K562 (cell line): ENCODE measurements around the gene NRAP. TPM values are rescaled to one million over a fixed set of nuclear protein-coding genes. Genes with fewer than 3 reads are reported as not detected.

Experiments
- ATAC-seq: fragments of 200-7000 bp; cut with Tn5 transposase; 3 replicates; pipeline ENCODE4 v1.9.1; 2020; ENCODE audit warnings: moderate library complexity
- BruUV-seq: library from RNA; stranded (reverse); fragments of 400-500 nt; replicated peaks from 2 replicates; lab custom pipeline; 2021; lab: Mats Ljungman, UMichigan
- CTCF ChIA-PET: fragments of 300-600 bp; formaldehyde crosslinking; extraction: SDS; loops from one replicate; lab custom pipeline; 2021; ENCODE audit warnings: low intra/inter-chr PET ratio; lab: Yijun Ruan, JAX
- POLR2A ChIA-PET: fragments of 300-600, 350-650 bp; sonication (Branson Sonifier 250); formaldehyde crosslinking; extraction: SDS; loops from one replicate; lab custom pipeline; 2021; ENCODE audit warnings: antibody characterized with exemption, inconsistent platforms; lab: Yijun Ruan, JAX
- DNase-seq, 4 experiments: peaks; one replicate each; pipeline versions ENCODE4 v3.0.0 to v3.0.0-alpha.2; 2011 to 2018; ENCODE audit warnings: low spot score in 3 of 4, mixed read lengths in 3 of 4; ENCODE audit errors: extremely low read depth in 1 of 4
- FAIRE-seq: peaks from 2 replicates; lab custom pipeline; 2011; peaks lifted over from hg19 to GRCh38; lab: Jason Lieb, UNC
- H2AFZ ChIP-seq: 2 replicates; pipeline ENCODE4 v1.6.0; 2011; ENCODE audit warnings: low read depth, low read length, control low read depth, inconsistent platforms
- H3K27ac ChIP-seq: fragments of 200-600 bp; 3 replicates; pipeline ENCODE4 v1.8.0; 2011; ENCODE audit warnings: low read depth, mild to moderate bottlenecking, control low read depth, inconsistent platforms, low read length, moderate library complexity, mixed read lengths; ENCODE audit errors: extremely low read depth
- H3K27me3 ChIP-seq, 2 experiments: fragments of 300-600 bp in 1 of 2; 2 replicates in 1 of 2; 3 replicates in 1 of 2; pipeline versions ENCODE4 v1.6.0 to v1.8.0; 2011; ENCODE audit warnings: inconsistent platforms in 2 of 2, low read length in 2 of 2, mild to moderate bottlenecking in 1 of 2, mixed read lengths in 1 of 2, moderate library complexity in 1 of 2; ENCODE audit not compliant: control insufficient read depth in 2 of 2, insufficient read depth in 2 of 2
- H3K36me3 ChIP-seq: fragments of 300-600 bp; 3 replicates; pipeline ENCODE4 v1.8.0; 2011; ENCODE audit warnings: mild to moderate bottlenecking, low read length, inconsistent platforms; ENCODE audit not compliant: control insufficient read depth, insufficient read depth
- H3K4me1 ChIP-seq, 2 experiments: fragments of 200-600 bp in 1 of 2; replicated peaks in 1 of 2; 2 replicates in 1 of 2; 3 replicates in 1 of 2; pipeline versions ENCODE4 v1.5.1 to v1.8.0; 2011; ENCODE audit warnings: inconsistent platforms in 2 of 2, low read length in 2 of 2, mild to moderate bottlenecking in 1 of 2, mixed read lengths in 1 of 2, moderate library complexity in 1 of 2; ENCODE audit not compliant: control insufficient read depth in 2 of 2, insufficient read depth in 2 of 2
- H3K4me2 ChIP-seq: 2 replicates; pipeline ENCODE4 v1.6.1; 2011; ENCODE audit warnings: low read length, control low read depth, inconsistent platforms, mixed read lengths; ENCODE audit not compliant: insufficient read depth
- H3K4me3 ChIP-seq: fragments of 200-600 bp; sonication (generic), shearing (Covaris generic); 2 replicates; pipeline ENCODE4 v1.5.1; 2016; ENCODE audit warnings: control low read depth, inconsistent platforms
- H3K79me2 ChIP-seq: fragments of 200-600 bp; 3 replicates; pipeline ENCODE4 v1.8.0; 2011; ENCODE audit warnings: low read length, inconsistent platforms; ENCODE audit not compliant: control insufficient read depth, insufficient read depth
- H3K9ac ChIP-seq, 2 experiments: 2 replicates each; pipeline versions ENCODE4 v1.6.0 to v1.6.1; 2011; ENCODE audit warnings: low read depth in 2 of 2, low read length in 2 of 2, control low read depth in 1 of 2, inconsistent platforms in 1 of 2, mild to moderate bottlenecking in 1 of 2, mixed read lengths in 1 of 2; ENCODE audit not compliant: insufficient read depth in 1 of 2
- H3K9me1 ChIP-seq: one replicate; pipeline ENCODE4 v1.6.0; 2011; ENCODE audit warnings: inconsistent platforms, mild to moderate bottlenecking, low read length, moderate library complexity; ENCODE audit not compliant: control insufficient read depth, insufficient read depth
- H3K9me3 ChIP-seq: replicated peaks from 2 replicates; pipeline ENCODE4 v1.5.1; 2011; ENCODE audit warnings: low read depth, low read length, inconsistent platforms; ENCODE audit not compliant: control insufficient read depth, insufficient read depth
- H4K20me1 ChIP-seq: replicated peaks from 2 replicates; pipeline ENCODE4 v1.6.1; 2011; ENCODE audit warnings: low read length, inconsistent platforms, mixed read lengths; ENCODE audit not compliant: control insufficient read depth, insufficient read depth
- ATF1 ChIP-seq, 2 experiments: fragments of 450-650 bp in 1 of 2; IDR thresholded peaks; 2 replicates each; pipeline ENCODE4 v1.6.1; 2016; ENCODE audit warnings: missing compliant biosample characterization in 1 of 2, missing genetic modification characterization in 1 of 2
- MECOM ChIP-seq: fragments of 250-450 bp; sonication (Bioruptor Pico); IDR thresholded peaks from 2 replicates; pipeline ENCODE4 v1.8.0; 2022; ENCODE audit warnings: inconsistent platforms
- NR2C1 ChIP-seq, 2 experiments: fragments of 450-650 bp; IDR thresholded peaks; 2 replicates each; pipeline ENCODE4 v1.6.1; 2017; ENCODE audit warnings: mild to moderate bottlenecking in 2 of 2, antibody characterized with exemption in 1 of 2, inconsistent platforms in 1 of 2, missing compliant biosample characterization in 1 of 2, missing genetic modification characterization in 1 of 2
- SIX5 ChIP-seq, 2 experiments: IDR thresholded peaks; 2 replicates each; pipeline ENCODE4 v1.6.1; 2011; ENCODE audit warnings: low read length in 2 of 2, borderline replicate concordance in 1 of 2, low read depth in 1 of 2, mild to moderate bottlenecking in 1 of 2, moderate library complexity in 1 of 2; ENCODE audit not compliant: insufficient read depth in 1 of 2
- TEAD1 ChIP-seq, 2 experiments: fragments of 450-650 bp in 1 of 2; sonication (generic) in 1 of 2; formaldehyde crosslinking; IDR thresholded peaks; 2 replicates each; pipeline versions ENCODE4 v1.4.0 to v1.8.0; 2020 to 2022; ENCODE audit warnings: mild to moderate bottlenecking in 2 of 2, missing genetic modification reagents in 1 of 2
- ZNF232 ChIP-seq: sonication (generic); formaldehyde crosslinking; IDR thresholded peaks from 2 replicates; pipeline ENCODE4 v1.8.0; 2022; ENCODE audit warnings: mild to moderate bottlenecking, missing genetic modification reagents
- WGBS: fragments of 100-300 bp; shearing (Covaris generic); methylation state at CpG from one replicate; pipeline ENCODE4 v1.1.6; 2016; ENCODE audit warnings: low coverage, mixed read lengths; ENCODE audit not compliant: insufficient coverage; ENCODE audit errors: missing lambda C conversion rate; 5-methylcytosine and 5-hydroxymethylcytosine counted together
- in situ Hi-C: fragments of 300-500 bp; cut with MboI; formaldehyde crosslinking; loops from 4 replicates; pipeline ENCODE4 v1.15.0; 2018; ENCODE audit warnings: inconsistent platforms, mixed read lengths
- intact Hi-C: fragments of 100-400 bp; cut with micrococcal nuclease; formaldehyde crosslinking; loops from 2 replicates; pipeline ENCODE4 v1.14.2; 2022
- polyA plus RNA-seq, 8 experiments: library from polyadenylated mRNA; depleted of rRNA in 4 of 8; stranded (reverse) in 5 of 8; unstranded in 3 of 8; fragments of >200 nt; fragmentation: Nextera tagmentation in 2 of 8; fragmentation: Illumina TruSeq in 1 of 8; extraction: Ambion mirVana in 2 of 8; extraction: Trizol in 1 of 8; gene quantifications; 2 replicates each; pipeline versions ENCODE4 v1.2.1 to v1.2.3, GENCODE V29; 2011 to 2014; ENCODE audit warnings: inconsistent platforms in 1 of 8, missing spikeins in 1 of 8
- total RNA-seq, 7 experiments: library from RNA; depleted of rRNA in 6 of 7; stranded (reverse); fragments of >200 nt in 6 of 7; fragmentation: Illumina TruSeq in 2 of 7; extraction: Trizol in 2 of 7; gene quantifications; 2 replicates each; pipeline versions ENCODE4 v1.2.1 to v1.2.3, GENCODE V29; 2011 to 2021; ENCODE audit warnings: low replicate concordance in 1 of 7
- TF ChIP-seq, protein P1 (sequence below): fragments of 250-450 bp; sonication (Bioruptor Pico); IDR thresholded peaks from 2 replicates; pipeline ENCODE4 v1.5.1; 2021; ENCODE audit warnings: mild to moderate bottlenecking
- TF ChIP-seq, protein P2 (sequence below): fragments of 450-650 bp; IDR thresholded peaks from 2 replicates; pipeline ENCODE4 v1.6.1; 2017; ENCODE audit warnings: antibody characterized with exemption, mild to moderate bottlenecking
- TF ChIP-seq, protein P3 (sequence below): fragments of 450-650 bp; IDR thresholded peaks from 2 replicates; pipeline ENCODE4 v1.6.1; 2016; ENCODE audit warnings: missing biosample characterization, missing genetic modification characterization

The NRAP gene
- total and polyA plus RNA-seq, 9 of the 15 experiments (the other 6 are each of a cell fraction or from before 2014, with no cell fraction given): not detected

DNA sequence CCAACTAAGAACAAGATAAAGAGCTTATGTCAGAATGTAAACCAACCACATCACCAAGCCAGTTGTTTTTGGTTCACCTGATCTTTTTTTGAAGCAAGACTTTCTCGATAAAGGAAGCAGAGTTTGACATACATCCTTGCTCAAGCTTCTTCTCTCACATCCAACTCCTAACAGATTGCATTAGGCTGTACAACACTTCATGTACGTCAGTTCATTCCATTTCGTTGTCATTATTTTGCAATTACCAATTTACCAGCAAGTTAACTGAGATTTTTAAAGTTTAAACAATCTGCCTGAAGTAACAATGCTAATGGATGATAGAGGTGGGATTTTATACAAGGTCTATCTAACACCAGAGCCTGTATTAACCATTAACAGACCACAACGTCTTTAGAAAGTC lies 41.0 kb downstream of the NRAP start:
- no peak overlapping the region for H3K4me3 ChIP-seq
- H3K9ac ChIP-seq: no peak overlapping the region
- no peak overlapping the region for H3K4me2 ChIP-seq
- no peak for FAIRE-seq
- 1% methylated on average over 4 of the region's 4 CpGs for WGBS
- intact Hi-C loops: no loop called here
- TF ChIP-seq, protein P1, sequence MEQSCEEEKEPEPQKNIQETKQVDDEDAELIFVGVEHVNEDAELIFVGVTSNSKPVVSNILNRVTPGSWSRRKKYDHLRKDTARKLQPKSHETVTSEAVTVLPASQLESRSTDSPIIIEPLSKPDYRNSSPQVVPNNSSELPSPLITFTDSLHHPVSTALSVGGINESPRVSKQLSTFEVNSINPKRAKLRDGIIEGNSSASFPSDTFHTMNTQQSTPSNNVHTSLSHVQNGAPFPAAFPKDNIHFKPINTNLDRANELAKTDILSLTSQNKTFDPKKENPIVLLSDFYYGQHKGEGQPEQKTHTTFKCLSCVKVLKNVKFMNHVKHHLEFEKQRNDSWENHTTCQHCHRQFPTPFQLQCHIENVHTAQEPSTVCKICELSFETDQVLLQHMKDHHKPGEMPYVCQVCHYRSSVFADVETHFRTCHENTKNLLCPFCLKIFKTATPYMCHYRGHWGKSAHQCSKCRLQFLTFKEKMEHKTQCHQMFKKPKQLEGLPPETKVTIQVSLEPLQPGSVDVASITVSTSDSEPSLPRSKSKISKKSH: no peak
- TF ChIP-seq ATF1 (CRISPR knock-in tag; IDR thresholded peaks at IDR 0.05) (no peak), ATF1 (tag; IDR thresholded peaks at IDR 0.05) (no peak), ZNF232 (CRISPR knock-in tag) (no peak), TEAD1 (CRISPR knock-in tag; IDR thresholded peaks at IDR 0.05) (no peak), SIX5 (IDR thresholded peaks at IDR 0.05; ENCODE audit: borderline replicate concordance in 1 of 2, insufficient read depth in 1 of 2, low read depth in 1 of 2, low read length in 2 of 2) (no peak), NR2C1 (IDR thresholded peaks at IDR 0.05) (no peak), NR2C1 (tag; IDR thresholded peaks at IDR 0.05) (no peak), MECOM (CRISPR knock-in tag) (no peak)
- TF ChIP-seq, protein P2, sequence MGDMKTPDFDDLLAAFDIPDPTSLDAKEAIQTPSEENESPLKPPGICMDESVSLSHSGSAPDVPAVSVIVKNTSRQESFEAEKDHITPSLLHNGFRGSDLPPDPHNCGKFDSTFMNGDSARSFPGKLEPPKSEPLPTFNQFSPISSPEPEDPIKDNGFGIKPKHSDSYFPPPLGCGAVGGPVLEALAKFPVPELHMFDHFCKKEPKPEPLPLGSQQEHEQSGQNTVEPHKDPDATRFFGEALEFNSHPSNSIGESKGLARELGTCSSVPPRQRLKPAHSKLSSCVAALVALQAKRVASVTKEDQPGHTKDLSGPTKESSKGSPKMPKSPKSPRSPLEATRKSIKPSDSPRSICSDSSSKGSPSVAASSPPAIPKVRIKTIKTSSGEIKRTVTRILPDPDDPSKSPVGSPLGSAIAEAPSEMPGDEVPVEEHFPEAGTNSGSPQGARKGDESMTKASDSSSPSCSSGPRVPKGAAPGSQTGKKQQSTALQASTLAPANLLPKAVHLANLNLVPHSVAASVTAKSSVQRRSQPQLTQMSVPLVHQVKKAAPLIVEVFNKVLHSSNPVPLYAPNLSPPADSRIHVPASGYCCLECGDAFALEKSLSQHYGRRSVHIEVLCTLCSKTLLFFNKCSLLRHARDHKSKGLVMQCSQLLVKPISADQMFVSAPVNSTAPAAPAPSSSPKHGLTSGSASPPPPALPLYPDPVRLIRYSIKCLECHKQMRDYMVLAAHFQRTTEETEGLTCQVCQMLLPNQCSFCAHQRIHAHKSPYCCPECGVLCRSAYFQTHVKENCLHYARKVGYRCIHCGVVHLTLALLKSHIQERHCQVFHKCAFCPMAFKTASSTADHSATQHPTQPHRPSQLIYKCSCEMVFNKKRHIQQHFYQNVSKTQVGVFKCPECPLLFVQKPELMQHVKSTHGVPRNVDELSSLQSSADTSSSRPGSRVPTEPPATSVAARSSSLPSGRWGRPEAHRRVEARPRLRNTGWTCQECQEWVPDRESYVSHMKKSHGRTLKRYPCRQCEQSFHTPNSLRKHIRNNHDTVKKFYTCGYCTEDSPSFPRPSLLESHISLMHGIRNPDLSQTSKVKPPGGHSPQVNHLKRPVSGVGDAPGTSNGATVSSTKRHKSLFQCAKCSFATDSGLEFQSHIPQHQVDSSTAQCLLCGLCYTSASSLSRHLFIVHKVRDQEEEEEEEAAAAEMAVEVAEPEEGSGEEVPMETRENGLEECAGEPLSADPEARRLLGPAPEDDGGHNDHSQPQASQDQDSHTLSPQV: no peak
- TF ChIP-seq, protein P3, sequence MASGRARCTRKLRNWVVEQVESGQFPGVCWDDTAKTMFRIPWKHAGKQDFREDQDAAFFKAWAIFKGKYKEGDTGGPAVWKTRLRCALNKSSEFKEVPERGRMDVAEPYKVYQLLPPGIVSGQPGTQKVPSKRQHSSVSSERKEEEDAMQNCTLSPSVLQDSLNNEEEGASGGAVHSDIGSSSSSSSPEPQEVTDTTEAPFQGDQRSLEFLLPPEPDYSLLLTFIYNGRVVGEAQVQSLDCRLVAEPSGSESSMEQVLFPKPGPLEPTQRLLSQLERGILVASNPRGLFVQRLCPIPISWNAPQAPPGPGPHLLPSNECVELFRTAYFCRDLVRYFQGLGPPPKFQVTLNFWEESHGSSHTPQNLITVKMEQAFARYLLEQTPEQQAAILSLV (tag): no peak
- in situ Hi-C loops: no loop called here
- no peaks in the 10 kb centered on the region for H4K20me1 ChIP-seq
- no peaks in the 10 kb centered on the region for H3K36me3 ChIP-seq
- BruUV-seq: no TSS peak
- no peaks in the 10 kb centered on the region for H3K79me2 ChIP-seq
- no peak for ATAC-seq
- POLR2A ChIA-PET: interaction anchor here (0.7 kb wide), 1 partner anchor 304 kb away, joined by 3 read pairs; no protein-coding TSS in a partner anchor
- H3K27me3 ChIP-seq: peaks cover 0 to 41% of the 10 kb centered on the region in 2 experiments; a peak in 3 of 5 replicates
- H3K4me1 ChIP-seq: no peaks in the 10 kb centered on the region; a peak in 1 of 5 replicates
- H3K9me3 ChIP-seq: no peaks in the 10 kb centered on the region
- no peak overlapping the region for H2AFZ ChIP-seq
- H3K9me1 ChIP-seq: no peaks in the 10 kb centered on the region
- no peak for DNase-seq
- no peak overlapping the region for H3K27ac ChIP-seq
- CTCF ChIA-PET: no interaction called here
